ENCODE results near the gene SMIM27. TPM values are rescaled to one million over a fixed set of nuclear protein-coding genes. Genes with fewer than 3 reads are reported as not detected.

SMIM27 gene
- total and polyA plus RNA-seq, 9 of the 15 experiments (the other 6 are each of a cell fraction or from before 2014, with no cell fraction given): 2.9 to 16.1 (median 7.9) TPM

- TF ChIP-seq, protein P1, sequence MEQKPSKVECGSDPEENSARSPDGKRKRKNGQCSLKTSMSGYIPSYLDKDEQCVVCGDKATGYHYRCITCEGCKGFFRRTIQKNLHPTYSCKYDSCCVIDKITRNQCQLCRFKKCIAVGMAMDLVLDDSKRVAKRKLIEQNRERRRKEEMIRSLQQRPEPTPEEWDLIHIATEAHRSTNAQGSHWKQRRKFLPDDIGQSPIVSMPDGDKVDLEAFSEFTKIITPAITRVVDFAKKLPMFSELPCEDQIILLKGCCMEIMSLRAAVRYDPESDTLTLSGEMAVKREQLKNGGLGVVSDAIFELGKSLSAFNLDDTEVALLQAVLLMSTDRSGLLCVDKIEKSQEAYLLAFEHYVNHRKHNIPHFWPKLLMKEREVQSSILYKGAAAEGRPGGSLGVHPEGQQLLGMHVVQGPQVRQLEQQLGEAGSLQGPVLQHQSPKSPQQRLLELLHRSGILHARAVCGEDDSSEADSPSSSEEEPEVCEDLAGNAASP (IDR thresholded peaks at IDR 0.05): no peak
- TF ChIP-seq COPS2 (conservative IDR thresholded peaks at IDR 0.05): no peak
- no peak for TF ChIP-seq XRCC4 (IDR thresholded peaks at IDR 0.05; ENCODE audit: extremely low read depth, insufficient read depth, insufficient read length)
- TF ChIP-seq U2AF2 (optimal IDR thresholded peaks at IDR 0.05; ENCODE audit: low read depth, low read length): no peak
- TF ChIP-seq CBX5 (IDR thresholded peaks at IDR 0.05; ENCODE audit: borderline replicate concordance, low read depth): no peak
Measured at GRCh38 chr9:32502464-32502863, 49.7 kb upstream of the SMIM27 start (continued).

- Histone ChIP-seq H3K4me1 (replicated peaks in 1 of 2; ENCODE audit: control insufficient read depth in 2 of 2, insufficient read depth in 2 of 2, low read length in 2 of 2) (no peaks in the 10 kb centered on the region), H3K79me2 (ENCODE audit: control insufficient read depth, insufficient read depth, low read length) (no peaks in the 10 kb centered on the region), H3K9me1 (ENCODE audit: control insufficient read depth, insufficient read depth, low read length) (no peaks in the 10 kb centered on the region), H3K36me3 (ENCODE audit: control insufficient read depth, insufficient read depth, low read length) (no peaks in the 10 kb centered on the region), H3K27me3 (ENCODE audit: control insufficient read depth in 2 of 2, insufficient read depth in 2 of 2, low read length in 2 of 2) (no peaks in the 10 kb centered on the region), H3K9me3 (replicated peaks; ENCODE audit: control insufficient read depth, insufficient read depth, low read depth, low read length) (no peaks in the 10 kb centered on the region), H4K20me1 (replicated peaks; ENCODE audit: control insufficient read depth, insufficient read depth, low read length) (no peaks in the 10 kb centered on the region), H3K4me3 (no peak overlapping the region), H3K27ac (ENCODE audit: extremely low read depth, low read depth, low read length) (no peak overlapping the region), H2AFZ (ENCODE audit: low read depth, low read length) (no peak overlapping the region), H3K4me2 (ENCODE audit: insufficient read depth, low read length) (no peak overlapping the region), H3K9ac (ENCODE audit: insufficient read depth in 1 of 2, low read depth in 2 of 2, low read length in 2 of 2) (no peak overlapping the region)
- DNase-seq (ENCODE audit: extremely low read depth in 1 of 4, low spot score in 3 of 4): no peak
- TF ChIP-seq ZSCAN32 (CRISPR knock-in tag; IDR thresholded peaks at IDR 0.05): no peak
- TF ChIP-seq HNRNPLL (IDR thresholded peaks at IDR 0.05; ENCODE audit: low read depth, low read length, poor library complexity, severe bottlenecking): no peak
- TF ChIP-seq TAF7 (tag; IDR thresholded peaks at IDR 0.05): no peak
- TF ChIP-seq ZNF444 (CRISPR knock-in tag; IDR thresholded peaks at IDR 0.05): no peak
- TF ChIP-seq FOXP4 (CRISPR knock-in tag; IDR thresholded peaks at IDR 0.05; ENCODE audit: borderline replicate concordance): no peak
- no peak for TF ChIP-seq ELF4 (CRISPR knock-in tag; IDR thresholded peaks at IDR 0.05)
- TF ChIP-seq, protein P2, sequence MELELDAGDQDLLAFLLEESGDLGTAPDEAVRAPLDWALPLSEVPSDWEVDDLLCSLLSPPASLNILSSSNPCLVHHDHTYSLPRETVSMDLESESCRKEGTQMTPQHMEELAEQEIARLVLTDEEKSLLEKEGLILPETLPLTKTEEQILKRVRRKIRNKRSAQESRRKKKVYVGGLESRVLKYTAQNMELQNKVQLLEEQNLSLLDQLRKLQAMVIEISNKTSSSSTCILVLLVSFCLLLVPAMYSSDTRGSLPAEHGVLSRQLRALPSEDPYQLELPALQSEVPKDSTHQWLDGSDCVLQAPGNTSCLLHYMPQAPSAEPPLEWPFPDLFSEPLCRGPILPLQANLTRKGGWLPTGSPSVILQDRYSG (tag; conservative IDR thresholded peaks at IDR 0.05; ENCODE audit: low read depth): no peak
- no peak for TF ChIP-seq SRSF1 (IDR thresholded peaks at IDR 0.05; ENCODE audit: low read depth, low read length)
- no peak for TF ChIP-seq ZNF274 (IDR thresholded peaks at IDR 0.05; ENCODE audit: borderline replicate concordance, low read depth, low read length)
- TF ChIP-seq CHCHD3 (CRISPR knock-in tag; IDR thresholded peaks at IDR 0.05): no peak
- no peak for TF ChIP-seq TRIM24 (IDR thresholded peaks at IDR 0.05)
- no peak for TF ChIP-seq HNRNPH1 (optimal IDR thresholded peaks at IDR 0.05; ENCODE audit: low read depth, low read length)
- no peak for TF ChIP-seq ARID1B (IDR thresholded peaks at IDR 0.05)
- TF ChIP-seq SRSF7 (optimal IDR thresholded peaks at IDR 0.05; ENCODE audit: low read depth, low read length): no peak
- no peak for TF ChIP-seq MTA3 (IDR thresholded peaks at IDR 0.05; ENCODE audit: borderline replicate concordance)
- ChIA-PET CTCF (ENCODE audit: low intra/inter-chr PET ratio) (no interaction called here), POLR2A (interaction anchor here (0.5 kb wide), 1 partner anchor 48 kb away, joined by 3 read pairs; no protein-coding TSS in a partner anchor)
- in situ Hi-C loops (cut with MboI): no loop called here
- FAIRE-seq: no peak
- no TSS peak for BruUV-seq (replicated peaks)
- WGBS (ENCODE audit: insufficient coverage, low coverage, missing lambda C conversion rate): 30% methylated on average over 3 of the region's 3 CpGs
- intact Hi-C loops (cut with micrococcal nuclease): no loop called here
- no peak for ATAC-seq
Measured at GRCh38 chr9:32503008-32503407, 49.1 kb upstream of the SMIM27 start.
